K562 (cell line): ENCODE results near the gene HELT. TPM values are rescaled to one million over a fixed set of nuclear protein-coding genes. Genes with fewer than 3 reads are reported as not detected.
A peak's percentile ranks its signal among the peaks of the same experiment; 100 is the strongest.

ENCODE experiments used
- AFF4 ChIP-seq: sonication (generic); formaldehyde crosslinking; IDR thresholded peaks from 2 replicates; pipeline ENCODE4 v1.8.0; 2023; ENCODE audit warnings: mild to moderate bottlenecking, missing genetic modification reagents
- POLR3A ChIP-seq: IDR thresholded peaks from 2 replicates; pipeline ENCODE4 v1.6.1; 2011; ENCODE audit warnings: borderline replicate concordance, mild to moderate bottlenecking, moderate library complexity; ENCODE audit not compliant: insufficient read length, insufficient read depth; ENCODE audit errors: extremely low read depth
- RAD21 ChIP-seq, 2 experiments: fragments of 250-450 bp in 1 of 2; fragments of 450-650 bp in 1 of 2; sonication (Bioruptor Pico) in 1 of 2; formaldehyde crosslinking in 1 of 2; IDR thresholded peaks in 1 of 2; conservative IDR thresholded peaks in 1 of 2; 2 replicates each; pipeline versions ENCODE4 v1.4.0 to v1.8.0; 2020 to 2022; ENCODE audit warnings: mild to moderate bottlenecking in 2 of 2, moderate library complexity in 1 of 2
- RBBP5 ChIP-seq: fragments of 200-600 bp; sonication (generic); IDR thresholded peaks from 2 replicates; pipeline ENCODE4 v1.6.1; 2012; ENCODE audit warnings: borderline replicate concordance, mild to moderate bottlenecking, low read length, control low read depth, inconsistent platforms; ENCODE audit not compliant: insufficient read depth, poor library complexity, severe bottlenecking
- RCOR1 ChIP-seq, 2 experiments: IDR thresholded peaks; 2 replicates each; pipeline ENCODE4 v1.6.1; 2012; ENCODE audit warnings: low read depth in 2 of 2, low read length in 2 of 2, borderline replicate concordance in 1 of 2, improper control_type of control experiment in 1 of 2
- SMARCB1 ChIP-seq: IDR thresholded peaks from 2 replicates; pipeline ENCODE4 v1.6.1; 2011; ENCODE audit warnings: improper control_type of control experiment, low read depth; ENCODE audit not compliant: insufficient read length
- STAG1 ChIP-seq: sonication (generic); formaldehyde crosslinking; IDR thresholded peaks from 2 replicates; pipeline ENCODE4 v1.5.0; 2020; ENCODE audit warnings: missing genetic modification reagents, borderline replicate concordance
- XRCC5 ChIP-seq: fragments of 200-400 bp; formaldehyde crosslinking; IDR thresholded peaks from 2 replicates; pipeline ENCODE4 v1.6.1; 2017; ENCODE audit warnings: low read depth, mild to moderate bottlenecking, low read length
- ZNF384 ChIP-seq: IDR thresholded peaks from 2 replicates; pipeline ENCODE4 v1.6.1; 2012; ENCODE audit warnings: low read depth, low read length, improper control_type of control experiment
- polyA plus RNA-seq, 8 experiments: library from polyadenylated mRNA; depleted of rRNA in 4 of 8; stranded (reverse) in 5 of 8; unstranded in 3 of 8; fragments of >200 nt; fragmentation: Nextera tagmentation in 2 of 8; fragmentation: Illumina TruSeq in 1 of 8; extraction: Ambion mirVana in 2 of 8; extraction: Trizol in 1 of 8; gene quantifications; 2 replicates each; pipeline versions ENCODE4 v1.2.1 to v1.2.3, GENCODE V29; 2011 to 2014; ENCODE audit warnings: inconsistent platforms in 1 of 8, missing spikeins in 1 of 8
- total RNA-seq, 7 experiments: library from RNA; depleted of rRNA in 6 of 7; stranded (reverse); fragments of >200 nt in 6 of 7; fragmentation: Illumina TruSeq in 2 of 7; extraction: Trizol in 2 of 7; gene quantifications; 2 replicates each; pipeline versions ENCODE4 v1.2.1 to v1.2.3, GENCODE V29; 2011 to 2021; ENCODE audit warnings: low replicate concordance in 1 of 7
- TF ChIP-seq, protein P1 (sequence below), 3 experiments: IDR thresholded peaks in 2 of 3; conservative IDR thresholded peaks in 1 of 3; 2 replicates each; pipeline ENCODE4 v1.5.1; 2011 to 2012; ENCODE audit warnings: low read length in 3 of 3, mild to moderate bottlenecking in 3 of 3, control low read depth in 2 of 3, improper control_type of control experiment in 1 of 3, inconsistent platforms in 1 of 3, low read depth in 1 of 3, mixed read lengths in 1 of 3, moderate library complexity in 1 of 3; ENCODE audit not compliant: insufficient read depth in 2 of 3
- TF ChIP-seq, protein P2 (sequence below): fragments of 450-650 bp; IDR thresholded peaks from 2 replicates; pipeline ENCODE4 v1.6.1; 2016; ENCODE audit warnings: mild to moderate bottlenecking
- TF ChIP-seq, protein P3 (sequence below): sonication (generic); formaldehyde crosslinking; IDR thresholded peaks from 2 replicates; pipeline ENCODE4 v1.8.0; 2022; ENCODE audit warnings: missing genetic modification reagents, mild to moderate bottlenecking, moderate library complexity, borderline replicate concordance
- TF ChIP-seq, protein P4 (sequence below): conservative IDR thresholded peaks from 2 replicates; pipeline ENCODE4 v1.6.1; 2011; ENCODE audit warnings: low read depth, mild to moderate bottlenecking, low read length; ENCODE audit not compliant: control insufficient read depth

Gene HELT
- total and polyA plus RNA-seq, 9 of the 15 experiments (the other 6 are each of a cell fraction or from before 2014, with no cell fraction given), result not detected

DNA sequence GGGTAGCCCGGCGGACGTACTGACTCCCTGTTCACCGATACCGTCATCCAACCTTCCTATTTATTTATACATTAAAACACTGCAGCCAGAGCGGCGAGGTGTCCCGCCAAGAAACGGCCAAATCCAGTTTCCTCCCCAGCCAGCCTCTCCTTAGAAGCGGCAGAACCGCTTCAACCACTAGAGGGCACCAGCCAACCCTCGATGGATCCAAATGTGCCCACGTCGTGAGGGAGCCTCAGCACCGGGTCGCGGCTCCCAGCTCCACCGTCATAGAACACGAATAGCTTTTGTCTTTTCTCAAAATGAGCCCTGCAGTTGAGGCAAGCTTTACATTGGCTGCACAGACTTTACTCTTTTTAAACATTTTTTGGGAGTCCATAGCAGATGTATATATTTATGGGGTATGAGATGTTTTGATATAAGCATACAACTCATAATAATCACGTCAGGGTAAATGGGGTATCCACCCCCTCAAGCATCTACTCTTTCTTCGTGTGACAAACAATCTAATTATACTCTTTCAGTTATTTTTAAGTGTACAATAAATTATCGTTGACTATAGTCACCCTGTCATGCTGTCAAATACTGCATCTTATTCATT is 13.0 kb upstream of the HELT start (continued):
- TF ChIP-seq POLR3A (no peak), RCOR1 (IDR thresholded peaks at IDR 0.05; ENCODE audit: borderline replicate concordance in 1 of 2, low read depth in 2 of 2, low read length in 2 of 2) (peak in 1 of 2 experiments; percentile 66; a peak in 1 of 4 replicates), RBBP5 (no peak), ZNF384 (0 out of 2 replicates have a peak, but pooled peaks have one; percentile 22), SMARCB1 (no peak), AFF4 (CRISPR knock-in tag) (0 out of 2 replicates have a peak, but pooled peaks have one; percentile 51), XRCC5 (peak; percentile 82), STAG1 (CRISPR knock-in tag) (peak; percentile 72; the same call in 1 of the 2 replicates), RAD21 (CRISPR knock-in tag; conservative IDR thresholded peaks at IDR 0.05 in 1 of 2, IDR thresholded peaks at IDR 0.05 in 1 of 2) (peak; percentile 76 to 82)
- TF ChIP-seq, protein P1, sequence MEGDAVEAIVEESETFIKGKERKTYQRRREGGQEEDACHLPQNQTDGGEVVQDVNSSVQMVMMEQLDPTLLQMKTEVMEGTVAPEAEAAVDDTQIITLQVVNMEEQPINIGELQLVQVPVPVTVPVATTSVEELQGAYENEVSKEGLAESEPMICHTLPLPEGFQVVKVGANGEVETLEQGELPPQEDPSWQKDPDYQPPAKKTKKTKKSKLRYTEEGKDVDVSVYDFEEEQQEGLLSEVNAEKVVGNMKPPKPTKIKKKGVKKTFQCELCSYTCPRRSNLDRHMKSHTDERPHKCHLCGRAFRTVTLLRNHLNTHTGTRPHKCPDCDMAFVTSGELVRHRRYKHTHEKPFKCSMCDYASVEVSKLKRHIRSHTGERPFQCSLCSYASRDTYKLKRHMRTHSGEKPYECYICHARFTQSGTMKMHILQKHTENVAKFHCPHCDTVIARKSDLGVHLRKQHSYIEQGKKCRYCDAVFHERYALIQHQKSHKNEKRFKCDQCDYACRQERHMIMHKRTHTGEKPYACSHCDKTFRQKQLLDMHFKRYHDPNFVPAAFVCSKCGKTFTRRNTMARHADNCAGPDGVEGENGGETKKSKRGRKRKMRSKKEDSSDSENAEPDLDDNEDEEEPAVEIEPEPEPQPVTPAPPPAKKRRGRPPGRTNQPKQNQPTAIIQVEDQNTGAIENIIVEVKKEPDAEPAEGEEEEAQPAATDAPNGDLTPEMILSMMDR (IDR thresholded peaks at IDR 0.05 in 2 of 3, conservative IDR thresholded peaks at IDR 0.05 in 1 of 3; ENCODE audit: insufficient read depth in 2 of 3, low read depth in 1 of 3, low read length in 3 of 3), result peak; percentile 87 to 93 (median 87)
- TF ChIP-seq, protein P2, sequence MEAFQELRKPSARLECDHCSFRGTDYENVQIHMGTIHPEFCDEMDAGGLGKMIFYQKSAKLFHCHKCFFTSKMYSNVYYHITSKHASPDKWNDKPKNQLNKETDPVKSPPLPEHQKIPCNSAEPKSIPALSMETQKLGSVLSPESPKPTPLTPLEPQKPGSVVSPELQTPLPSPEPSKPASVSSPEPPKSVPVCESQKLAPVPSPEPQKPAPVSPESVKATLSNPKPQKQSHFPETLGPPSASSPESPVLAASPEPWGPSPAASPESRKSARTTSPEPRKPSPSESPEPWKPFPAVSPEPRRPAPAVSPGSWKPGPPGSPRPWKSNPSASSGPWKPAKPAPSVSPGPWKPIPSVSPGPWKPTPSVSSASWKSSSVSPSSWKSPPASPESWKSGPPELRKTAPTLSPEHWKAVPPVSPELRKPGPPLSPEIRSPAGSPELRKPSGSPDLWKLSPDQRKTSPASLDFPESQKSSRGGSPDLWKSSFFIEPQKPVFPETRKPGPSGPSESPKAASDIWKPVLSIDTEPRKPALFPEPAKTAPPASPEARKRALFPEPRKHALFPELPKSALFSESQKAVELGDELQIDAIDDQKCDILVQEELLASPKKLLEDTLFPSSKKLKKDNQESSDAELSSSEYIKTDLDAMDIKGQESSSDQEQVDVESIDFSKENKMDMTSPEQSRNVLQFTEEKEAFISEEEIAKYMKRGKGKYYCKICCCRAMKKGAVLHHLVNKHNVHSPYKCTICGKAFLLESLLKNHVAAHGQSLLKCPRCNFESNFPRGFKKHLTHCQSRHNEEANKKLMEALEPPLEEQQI, result no peak
- TF ChIP-seq, protein P3, sequence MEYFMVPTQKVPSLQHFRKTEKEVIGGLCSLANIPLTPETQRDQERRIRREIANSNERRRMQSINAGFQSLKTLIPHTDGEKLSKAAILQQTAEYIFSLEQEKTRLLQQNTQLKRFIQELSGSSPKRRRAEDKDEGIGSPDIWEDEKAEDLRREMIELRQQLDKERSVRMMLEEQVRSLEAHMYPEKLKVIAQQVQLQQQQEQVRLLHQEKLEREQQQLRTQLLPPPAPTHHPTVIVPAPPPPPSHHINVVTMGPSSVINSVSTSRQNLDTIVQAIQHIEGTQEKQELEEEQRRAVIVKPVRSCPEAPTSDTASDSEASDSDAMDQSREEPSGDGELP, result peak; percentile 44; the same call in 1 of the 2 replicates
- TF ChIP-seq, protein P4, sequence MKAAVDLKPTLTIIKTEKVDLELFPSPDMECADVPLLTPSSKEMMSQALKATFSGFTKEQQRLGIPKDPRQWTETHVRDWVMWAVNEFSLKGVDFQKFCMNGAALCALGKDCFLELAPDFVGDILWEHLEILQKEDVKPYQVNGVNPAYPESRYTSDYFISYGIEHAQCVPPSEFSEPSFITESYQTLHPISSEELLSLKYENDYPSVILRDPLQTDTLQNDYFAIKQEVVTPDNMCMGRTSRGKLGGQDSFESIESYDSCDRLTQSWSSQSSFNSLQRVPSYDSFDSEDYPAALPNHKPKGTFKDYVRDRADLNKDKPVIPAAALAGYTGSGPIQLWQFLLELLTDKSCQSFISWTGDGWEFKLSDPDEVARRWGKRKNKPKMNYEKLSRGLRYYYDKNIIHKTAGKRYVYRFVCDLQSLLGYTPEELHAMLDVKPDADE, result no peak
